Upper lobe of left lung (tissue), 4 donors: ENCODE results near the gene ATP6AP2.

Source experiments
- EP300 ChIP-seq, 4 donors: sonication (generic); formaldehyde crosslinking; IDR thresholded peaks; one replicate each; pipeline ENCODE4 v1.5.1; 2017; ENCODE audit warnings: antibody characterized with exemption in 4 of 4, control low read depth in 2 of 4
- POLR2A ChIP-seq, 4 donors: fragments of 450-650 bp; IDR thresholded peaks; one replicate each; pipeline ENCODE4 v1.5.1; 2016 to 2017; ENCODE audit warnings: antibody characterized with exemption in 4 of 4, mild to moderate bottlenecking in 2 of 4
- TF ChIP-seq, protein P1 (sequence below), 6 experiments: fragments of 450-650 bp in 4 of 6; fragments of 200-600 bp in 2 of 6; sonication (generic) in 2 of 6; IDR thresholded peaks; one replicate each; pipeline ENCODE4 v1.5.1; 2016 to 2019; ENCODE audit warnings: antibody characterized with exemption in 6 of 6

DNA sequence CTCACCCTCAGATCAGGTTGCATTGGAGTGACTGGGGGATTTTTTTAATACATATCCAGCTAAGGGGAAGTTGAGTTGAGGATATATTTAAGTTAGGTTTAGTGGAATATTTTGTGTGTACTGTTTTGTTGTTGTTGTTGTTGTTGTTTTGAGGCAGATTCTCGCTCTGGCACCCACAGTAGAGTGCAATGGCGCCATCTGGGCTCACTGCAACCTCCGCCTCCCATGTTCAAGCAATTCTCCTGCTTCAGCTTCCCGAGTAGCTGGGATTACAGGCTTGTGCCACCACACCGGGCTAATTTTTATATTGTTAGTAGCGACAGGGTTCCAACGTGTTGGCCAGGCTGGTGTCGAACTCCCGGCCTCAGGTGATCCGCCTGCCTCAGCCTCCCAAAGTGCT, 38.6 kb upstream of the ATP6AP2 start:
- TF ChIP-seq EP300 (IDR thresholded peaks at IDR 0.05): no peak
- TF ChIP-seq POLR2A (IDR thresholded peaks at IDR 0.05): no peak
- TF ChIP-seq, protein P1, sequence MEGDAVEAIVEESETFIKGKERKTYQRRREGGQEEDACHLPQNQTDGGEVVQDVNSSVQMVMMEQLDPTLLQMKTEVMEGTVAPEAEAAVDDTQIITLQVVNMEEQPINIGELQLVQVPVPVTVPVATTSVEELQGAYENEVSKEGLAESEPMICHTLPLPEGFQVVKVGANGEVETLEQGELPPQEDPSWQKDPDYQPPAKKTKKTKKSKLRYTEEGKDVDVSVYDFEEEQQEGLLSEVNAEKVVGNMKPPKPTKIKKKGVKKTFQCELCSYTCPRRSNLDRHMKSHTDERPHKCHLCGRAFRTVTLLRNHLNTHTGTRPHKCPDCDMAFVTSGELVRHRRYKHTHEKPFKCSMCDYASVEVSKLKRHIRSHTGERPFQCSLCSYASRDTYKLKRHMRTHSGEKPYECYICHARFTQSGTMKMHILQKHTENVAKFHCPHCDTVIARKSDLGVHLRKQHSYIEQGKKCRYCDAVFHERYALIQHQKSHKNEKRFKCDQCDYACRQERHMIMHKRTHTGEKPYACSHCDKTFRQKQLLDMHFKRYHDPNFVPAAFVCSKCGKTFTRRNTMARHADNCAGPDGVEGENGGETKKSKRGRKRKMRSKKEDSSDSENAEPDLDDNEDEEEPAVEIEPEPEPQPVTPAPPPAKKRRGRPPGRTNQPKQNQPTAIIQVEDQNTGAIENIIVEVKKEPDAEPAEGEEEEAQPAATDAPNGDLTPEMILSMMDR (IDR thresholded peaks at IDR 0.05): no peak
